ENCODE results near the gene OGN.

OGN gene

DNA sequence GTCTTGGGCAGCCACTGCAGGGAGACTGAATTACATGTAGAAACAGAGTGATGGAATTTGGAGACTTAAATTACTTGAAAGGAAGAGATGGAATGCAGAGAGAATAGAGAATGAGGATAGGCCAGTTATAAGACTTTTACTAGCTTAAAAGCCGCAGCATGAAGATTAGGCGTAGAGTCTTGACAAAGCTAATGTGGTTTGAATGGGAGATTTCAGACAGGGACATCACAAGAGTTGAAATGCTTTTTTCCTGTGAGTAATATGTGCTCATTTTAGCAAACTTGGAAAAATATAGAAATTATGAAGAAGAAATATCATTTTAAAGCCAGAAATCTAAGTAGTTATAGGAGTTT lies 71.1 kb downstream of the OGN start:
- Histone ChIP-seq H3K27me3 (ENCODE audit: low read depth, low read length) (no peaks in the 10 kb centered on the region), H3K36me3 (replicated peaks; ENCODE audit: low read depth, low read length) (peaks cover 22% of the 10 kb centered on the region), H3K4me1 (ENCODE audit: low read length) (peaks cover 13% of the 10 kb centered on the region), H3K9ac (ENCODE audit: low read length) (no peak overlapping the region), H3K4me2 (ENCODE audit: low read length) (no peak overlapping the region), H3K4me3 (ENCODE audit: low read length) (no peak overlapping the region), H4K20me1 (ENCODE audit: insufficient read depth, low read length) (no peaks in the 10 kb centered on the region), H3K9me3 (ENCODE audit: insufficient read depth, low read length) (no peaks in the 10 kb centered on the region), H3K79me2 (ENCODE audit: low read length) (peaks cover 22% of the 10 kb centered on the region), H2AFZ (ENCODE audit: low read depth, low read length) (no peak overlapping the region), H3K27ac (ENCODE audit: low read length) (no peak overlapping the region)
- TF ChIP-seq EZH2phosphoT487 (IDR thresholded peaks at IDR 0.05; ENCODE audit: low read depth) = no peak
- TF ChIP-seq, protein P1, sequence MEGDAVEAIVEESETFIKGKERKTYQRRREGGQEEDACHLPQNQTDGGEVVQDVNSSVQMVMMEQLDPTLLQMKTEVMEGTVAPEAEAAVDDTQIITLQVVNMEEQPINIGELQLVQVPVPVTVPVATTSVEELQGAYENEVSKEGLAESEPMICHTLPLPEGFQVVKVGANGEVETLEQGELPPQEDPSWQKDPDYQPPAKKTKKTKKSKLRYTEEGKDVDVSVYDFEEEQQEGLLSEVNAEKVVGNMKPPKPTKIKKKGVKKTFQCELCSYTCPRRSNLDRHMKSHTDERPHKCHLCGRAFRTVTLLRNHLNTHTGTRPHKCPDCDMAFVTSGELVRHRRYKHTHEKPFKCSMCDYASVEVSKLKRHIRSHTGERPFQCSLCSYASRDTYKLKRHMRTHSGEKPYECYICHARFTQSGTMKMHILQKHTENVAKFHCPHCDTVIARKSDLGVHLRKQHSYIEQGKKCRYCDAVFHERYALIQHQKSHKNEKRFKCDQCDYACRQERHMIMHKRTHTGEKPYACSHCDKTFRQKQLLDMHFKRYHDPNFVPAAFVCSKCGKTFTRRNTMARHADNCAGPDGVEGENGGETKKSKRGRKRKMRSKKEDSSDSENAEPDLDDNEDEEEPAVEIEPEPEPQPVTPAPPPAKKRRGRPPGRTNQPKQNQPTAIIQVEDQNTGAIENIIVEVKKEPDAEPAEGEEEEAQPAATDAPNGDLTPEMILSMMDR (IDR thresholded peaks at IDR 0.05; ENCODE audit: low read depth, low read length) = no peak
